SK-N-SH (cell line): ENCODE data around the gene STEAP3. TPM values are rescaled to one million over a fixed set of nuclear protein-coding genes. Genes with fewer than 3 reads are reported as not detected.

Experiments
- CTCF ChIA-PET: fragments of 300-600, 350-600 bp; formaldehyde crosslinking; extraction: SDS; loops from one replicate; lab custom pipeline; 2021; lab: Yijun Ruan, JAX
- POLR2A ChIA-PET: fragments of 350-600 bp; sonication (Branson Sonifier 250); formaldehyde crosslinking; extraction: SDS; loops from one replicate; lab custom pipeline; 2020; ENCODE audit warnings: antibody characterized with exemption, inconsistent platforms; lab: Yijun Ruan, JAX
- DNase-seq: peaks from one replicate; pipeline ENCODE4 v3.0.0; 2012
- H2AFZ ChIP-seq: fragments of 200-600 bp; sonication (generic); 2 replicates; pipeline ENCODE4 v1.8.1; 2016; ENCODE audit warnings: antibody characterized with exemption, mild to moderate bottlenecking, low read depth
- H3F3A ChIP-seq: fragments of 200-600 bp; sonication (generic); replicated peaks from 2 replicates; pipeline ENCODE3; 2016; ENCODE audit warnings: antibody characterized with exemption, mild to moderate bottlenecking; ENCODE audit not compliant: insufficient read depth
- H3K27ac ChIP-seq, 2 experiments: fragments of 200-500 bp in 1 of 2; fragments of 200-600 bp in 1 of 2; sonication (Bioruptor generic) in 1 of 2; sonication (generic), shearing (Covaris generic) in 1 of 2; 2 replicates each; pipeline versions ENCODE4 v1.5.1 to v1.6.1; 2014 to 2016; ENCODE audit warnings: low read depth in 2 of 2, inconsistent platforms in 1 of 2, low read length in 1 of 2, mild to moderate bottlenecking in 1 of 2, mixed read lengths in 1 of 2
- H3K27me3 ChIP-seq: fragments of 200-600 bp; sonication (generic), shearing (Covaris generic); 2 replicates; pipeline ENCODE4 v1.6.1; 2016; ENCODE audit warnings: mixed run types; ENCODE audit not compliant: insufficient read depth
- H3K36me3 ChIP-seq, 2 experiments: fragments of 200-500 bp in 1 of 2; fragments of 200-600 bp in 1 of 2; sonication (Bioruptor generic) in 1 of 2; sonication (generic) in 1 of 2; replicated peaks in 1 of 2; 2 replicates each; pipeline versions ENCODE3 to v1.5.1; 2014 to 2016; ENCODE audit warnings: low read length in 1 of 2, mild to moderate bottlenecking in 1 of 2; ENCODE audit not compliant: insufficient read depth in 2 of 2, control insufficient read depth in 1 of 2
- H3K4me1 ChIP-seq, 2 experiments: fragments of 200-500 bp in 1 of 2; fragments of 200-600 bp in 1 of 2; sonication (Bioruptor generic) in 1 of 2; sonication (generic), shearing (Covaris generic) in 1 of 2; 2 replicates each; pipeline versions ENCODE4 v1.5.1 to v1.6.1; 2014 to 2016; ENCODE audit warnings: low read depth in 1 of 2, low read length in 1 of 2, mixed run types in 1 of 2; ENCODE audit not compliant: insufficient read depth in 2 of 2, control insufficient read depth in 1 of 2
- H3K4me2 ChIP-seq: fragments of 200-600 bp; sonication (generic), shearing (Covaris generic); 2 replicates; pipeline ENCODE4 v1.6.1; 2017; ENCODE audit warnings: mixed run types
- H3K4me3 ChIP-seq, 2 experiments: fragments of 200-500 bp in 1 of 2; fragments of 200-600 bp in 1 of 2; sonication (Bioruptor generic) in 1 of 2; sonication (generic), shearing (Covaris generic) in 1 of 2; 2 replicates each; pipeline versions ENCODE4 v1.5.1 to v1.8.1; 2014 to 2016; ENCODE audit warnings: low read depth in 2 of 2, inconsistent platforms in 1 of 2, low read length in 1 of 2, mild to moderate bottlenecking in 1 of 2, mixed read lengths in 1 of 2, moderate library complexity in 1 of 2
- H3K79me2 ChIP-seq: fragments of 200-600 bp; sonication (generic); 2 replicates; pipeline ENCODE4 v1.8.1; 2017; ENCODE audit warnings: mild to moderate bottlenecking; ENCODE audit not compliant: insufficient read depth
- H3K9ac ChIP-seq: fragments of 200-600 bp; sonication (generic); 2 replicates; pipeline ENCODE4 v1.6.1; 2017; ENCODE audit warnings: mixed run types
- H3K9me2 ChIP-seq: fragments of 200-600 bp; sonication (generic); 2 replicates; pipeline ENCODE4 v1.6.1; 2017; ENCODE audit warnings: mixed run types
- H3K9me3 ChIP-seq: fragments of 200-600 bp; sonication (generic); 2 replicates; pipeline ENCODE4 v1.6.1; 2017; ENCODE audit warnings: mixed run types, mild to moderate bottlenecking, moderate library complexity
- H4K20me1 ChIP-seq: fragments of 200-600 bp; sonication (generic); 2 replicates; pipeline ENCODE4 v1.6.1; 2017; ENCODE audit warnings: mild to moderate bottlenecking, mixed run types; ENCODE audit not compliant: insufficient read depth
- ELF1 ChIP-seq: IDR thresholded peaks from 2 replicates; pipeline ENCODE4 v1.4.0; 2012
- FOSL2 ChIP-seq: IDR thresholded peaks from 2 replicates; pipeline ENCODE4 v1.4.0; 2012; ENCODE audit warnings: low read depth, mild to moderate bottlenecking, moderate library complexity, borderline replicate concordance
- GATA2 ChIP-seq: sonication (generic); formaldehyde crosslinking; IDR thresholded peaks from 2 replicates; pipeline ENCODE4 v1.5.0; 2020; ENCODE audit warnings: mild to moderate bottlenecking, missing genetic modification reagents
- IRF3 ChIP-seq: fragments of 150-350 bp; IDR thresholded peaks from 2 replicates; pipeline ENCODE4 v1.6.1; 2016; ENCODE audit warnings: mild to moderate bottlenecking, low read depth, low read length
- JUND ChIP-seq: IDR thresholded peaks from 2 replicates; pipeline ENCODE4 v1.4.0; 2012
- MAX ChIP-seq: IDR thresholded peaks from 2 replicates; pipeline ENCODE4 v1.4.0; 2012; ENCODE audit warnings: low read depth
- MEF2A ChIP-seq: IDR thresholded peaks from 2 replicates; pipeline ENCODE4 v1.4.0; 2012; ENCODE audit warnings: low read depth, borderline replicate concordance
- NFIC ChIP-seq: IDR thresholded peaks from 2 replicates; pipeline ENCODE4 v1.4.0; 2012; ENCODE audit warnings: borderline replicate concordance
- NRF1 ChIP-seq: IDR thresholded peaks from 2 replicates; pipeline ENCODE4 v1.6.1; 2012; ENCODE audit warnings: low read depth, mild to moderate bottlenecking, low read length
- PBX3 ChIP-seq: IDR thresholded peaks from 2 replicates; pipeline ENCODE4; 2012
- POLR2AphosphoS5 ChIP-seq: IDR thresholded peaks from 2 replicates; pipeline ENCODE4 v1.6.1; 2012; ENCODE audit warnings: low read depth, low read length
- RAD21 ChIP-seq: IDR thresholded peaks from 2 replicates; pipeline ENCODE4 v1.6.1; 2012; ENCODE audit warnings: mild to moderate bottlenecking, low read length
- REST ChIP-seq: IDR thresholded peaks from 2 replicates; pipeline ENCODE4 v1.6.1; 2012; ENCODE audit warnings: mild to moderate bottlenecking, low read depth, low read length, moderate library complexity
- RFX5 ChIP-seq: IDR thresholded peaks from 2 replicates; pipeline ENCODE4 v1.6.1; 2012; ENCODE audit warnings: mild to moderate bottlenecking, improper control_type of control experiment, low read length
- SIN3A ChIP-seq: IDR thresholded peaks from 2 replicates; pipeline ENCODE4 v1.6.1; 2012; ENCODE audit warnings: low read depth, mild to moderate bottlenecking, low read length, moderate library complexity, borderline replicate concordance
- SMC3 ChIP-seq: IDR thresholded peaks from 2 replicates; pipeline ENCODE4 v1.6.1; 2012; ENCODE audit warnings: low read depth, low read length, improper control_type of control experiment
- TCF12 ChIP-seq: IDR thresholded peaks from 2 replicates; pipeline ENCODE4 v1.4.0; 2012
- USF2 ChIP-seq: fragments of 150-350 bp; IDR thresholded peaks from 2 replicates; pipeline ENCODE4 v1.6.1; 2017; ENCODE audit warnings: antibody characterized with exemption, low read length, low read depth, borderline replicate concordance
- ZBTB33 ChIP-seq: IDR thresholded peaks from 2 replicates; pipeline ENCODE4 v1.4.0; 2012; ENCODE audit warnings: low read depth, borderline replicate concordance
- WGBS: methylation state at CpG from one replicate; pipeline ENCODE4 v1.1.6; 2017; ENCODE audit warnings: low lambda C conversion rate; 5-methylcytosine and 5-hydroxymethylcytosine counted together
- polyA plus RNA-seq, 3 experiments: library from polyadenylated mRNA; depleted of rRNA; stranded (reverse); fragments of >200 nt; gene quantifications; 2 replicates each; pipeline ENCODE4 v1.2.3, GENCODE V29; 2012

STEAP3 gene
- polyA plus RNA-seq, 1 of the 3 experiments (the other 2 are of a cell fraction), result 30.6 TPM

GRCh38 chr2:119232666-119232993 lies 9.0 kb downstream of the STEAP3 start:
- Histone ChIP-seq H3K36me3 (no peaks in the 10 kb centered on the region), H3K4me3 (no peak overlapping the region), H4K20me1 (no peaks in the 10 kb centered on the region), H3K4me1 (peaks cover 0 to 23% of the 10 kb centered on the region in 2 experiments; a peak in 2 of 4 replicates), H3K4me2 (no peak overlapping the region), H2AFZ (no peak overlapping the region), H3K9me2 (no peaks in the 10 kb centered on the region), H3K27me3 (no peaks in the 10 kb centered on the region), H3K9ac (no peak overlapping the region), H3K27ac (no peak overlapping the region), H3K79me2 (no peaks in the 10 kb centered on the region), H3F3A (no peaks in the 10 kb centered on the region), H3K9me3 (no peaks in the 10 kb centered on the region)
- 90% methylated on average over 3 of the region's 3 CpGs for WGBS
- POLR2A ChIA-PET, result no interaction called here
- DNase-seq, result no peak
- CTCF ChIA-PET, result interaction anchor here (1.0 to 1.6 kb wide), 4 partner anchors 10 to 33 kb away, joined by 3 to 5 read pairs (median 4); no protein-coding TSS in a partner anchor
- TF ChIP-seq SIN3A (no peak), GATA2 (CRISPR knock-in tag) (no peak), JUND (no peak), ZBTB33 (no peak), NFIC (no peak), SMC3 (no peak), MEF2A (no peak), RAD21 (no peak)

- Histone ChIP-seq H3K4me3 (no peak overlapping the region), H3K27ac (no peak overlapping the region), H3K9me3 (no peaks in the 10 kb centered on the region), H3K79me2 (no peaks in the 10 kb centered on the region), H3K9me2 (no peaks in the 10 kb centered on the region), H2AFZ (no peak overlapping the region), H4K20me1 (no peaks in the 10 kb centered on the region), H3F3A (no peaks in the 10 kb centered on the region), H3K27me3 (no peaks in the 10 kb centered on the region), H3K4me2 (no peak overlapping the region), H3K4me1 (peaks cover 0 to 23% of the 10 kb centered on the region in 2 experiments; a peak in 2 of 4 replicates), H3K9ac (no peak overlapping the region), H3K36me3 (no peaks in the 10 kb centered on the region)
- POLR2A ChIA-PET, result no interaction called here
- 90% methylated on average over 6 of the region's 7 CpGs for WGBS
- CTCF ChIA-PET, result interaction anchor here (0.6 to 2.3 kb wide), 15 partner anchors 8 to 243 kb away, joined by 3 to 25 read pairs (median 3); no protein-coding TSS in a partner anchor
- DNase-seq, result no peak
- TF ChIP-seq PBX3, result peak; percentile 33; the same call in 1 of the 2 replicates
- no peak for TF ChIP-seq POLR2AphosphoS5
- TF ChIP-seq REST, result no peak
- TF ChIP-seq IRF3, result no peak
- TF ChIP-seq USF2, result no peak
- peak; percentile 44; the same call in 1 of the 2 replicates for TF ChIP-seq NFIC
- no peak for TF ChIP-seq RFX5
- TF ChIP-seq NRF1, result no peak
- TF ChIP-seq FOSL2, result peak; percentile 27; the same call in 1 of the 2 replicates
- TF ChIP-seq TCF12, result no peak
- no peak for TF ChIP-seq MAX
- TF ChIP-seq ELF1, result no peak
Measured at GRCh38 chr2:119233326-119234020, 9.8 kb downstream of the STEAP3 start.
